Adrenal gland (tissue), 12 donors: ENCODE results near the gene COL6A2. TPM values are rescaled to one million over a fixed set of nuclear protein-coding genes. Genes with fewer than 3 reads are reported as not detected.

ENCODE experiments used
- DNase-seq, 7 donors: peaks; one replicate each; pipeline ENCODE4 v3.0.0-alpha.2; 2019 to 2020
- H3K27ac ChIP-seq, 5 donors: fragments of 200-600 bp; sonication (generic) in 4 of 5; 1 replicate in 3 of 5; 2 replicates in 2 of 5; pipeline versions ENCODE4 v1.5.1 to v1.8.0; 2016 to 2020; ENCODE audit warnings: mild to moderate bottlenecking in 1 of 5
- H3K27me3 ChIP-seq: fragments of 200-600 bp; 2 replicates; pipeline ENCODE4 v1.8.0; 2021
- H3K36me3 ChIP-seq, 2 donors: fragments of 200-600 bp; replicated peaks in 1 of 2; 1 replicate in 1 of 2; 2 replicates in 1 of 2; pipeline versions ENCODE4 v1.5.1 to v1.8.0; 2018 to 2022
- H3K4me1 ChIP-seq, 2 donors: fragments of 200-600 bp; replicated peaks in 1 of 2; 1 replicate in 1 of 2; 2 replicates in 1 of 2; pipeline versions ENCODE4 v1.5.1 to v1.8.0; 2018 to 2021
- H3K4me3 ChIP-seq, 4 donors: fragments of 200-600 bp; sonication (generic) in 3 of 4; one replicate each; pipeline ENCODE4 v1.5.1; 2016 to 2018
- H3K9me3 ChIP-seq, 3 donors: fragments of 200-600 bp; sonication (generic) in 1 of 3; replicated peaks in 1 of 3; 1 replicate in 2 of 3; 2 replicates in 1 of 3; pipeline versions ENCODE4 v1.5.1 to v1.8.0; 2016 to 2021
- POLR2A ChIP-seq, 2 donors: fragments of 450-650 bp; IDR thresholded peaks; one replicate each; pipeline ENCODE4 v1.6.1; 2017; ENCODE audit warnings: antibody characterized with exemption in 2 of 2, mild to moderate bottlenecking in 2 of 2, moderate library complexity in 1 of 2
- whole genome bisulfite sequencing, 4 donors: extraction: QIAGEN DNeasy Blood & Tissue Kit in 2 of 4; methylation state at CpG; one replicate each; pipeline versions ENCODE4 v1.1.5 to v1.1.7; 2013 to 2017; 5-methylcytosine and 5-hydroxymethylcytosine counted together
- intact Hi-C, 2 donors: fragments of 100-400 bp; cut with DNase I; formaldehyde crosslinking; loops; one replicate each; pipeline versions ENCODE4 v1.14.1 to v1.15.0; 2022 to 2023
- polyA plus RNA-seq, 3 donors: library from polyadenylated mRNA; stranded (reverse); fragments of 200-250 nt in 2 of 3; fragments of 350-450 nt in 1 of 3; fragmentation: Illumina TruSeq in 1 of 3; extraction: RNeasy Lipid Tissue Mini Kit (QIAGEN cat#74804) in 1 of 3; gene quantifications; one replicate each; pipeline ENCODE4 v1.2.3, GENCODE V29; 2013 to 2014
- total RNA-seq, 9 donors: library from RNA; depleted of rRNA in 4 of 9; stranded (reverse); fragments of >200 nt in 4 of 9; fragments of 120-200 nt in 1 of 9; fragmentation: NEBNext Ultra II Directional in 1 of 9; extraction: Animal tissue kit (Norgen Biotek cat#: 25700) in 1 of 9; gene quantifications; one replicate each; pipeline versions ENCODE4 v1.1.0 to v1.2.4, GENCODE V29; 2013 to 2023
- TF ChIP-seq, protein P1 (sequence below), 6 experiments: fragments of 450-650 bp in 4 of 6; fragments of 200-600 bp in 2 of 6; sonication (generic) in 1 of 6; IDR thresholded peaks; 1 replicate in 5 of 6; 2 replicates in 1 of 6; pipeline versions ENCODE4 v1.5.1 to v1.8.0; 2016 to 2021; ENCODE audit warnings: antibody characterized with exemption in 6 of 6, mild to moderate bottlenecking in 2 of 6, moderate library complexity in 1 of 6
- donor health status: healthy with polysubstance abuse.
- donor health status: Bipolar disorder and iron deficiency.
- donor health status: DM: yes; HTN: yes; CAD: no.
- donor health status: DM: no; HTN: no; CAD: no.
- donor health status: DM: no; HTN: no; CAD: no.
- donor health status: DM: yes; HTN: yes; CAD: no.

Gene COL6A2
- total and polyA plus RNA-seq, 12 donors: 19.0 to 543 (median 181) TPM

DNA sequence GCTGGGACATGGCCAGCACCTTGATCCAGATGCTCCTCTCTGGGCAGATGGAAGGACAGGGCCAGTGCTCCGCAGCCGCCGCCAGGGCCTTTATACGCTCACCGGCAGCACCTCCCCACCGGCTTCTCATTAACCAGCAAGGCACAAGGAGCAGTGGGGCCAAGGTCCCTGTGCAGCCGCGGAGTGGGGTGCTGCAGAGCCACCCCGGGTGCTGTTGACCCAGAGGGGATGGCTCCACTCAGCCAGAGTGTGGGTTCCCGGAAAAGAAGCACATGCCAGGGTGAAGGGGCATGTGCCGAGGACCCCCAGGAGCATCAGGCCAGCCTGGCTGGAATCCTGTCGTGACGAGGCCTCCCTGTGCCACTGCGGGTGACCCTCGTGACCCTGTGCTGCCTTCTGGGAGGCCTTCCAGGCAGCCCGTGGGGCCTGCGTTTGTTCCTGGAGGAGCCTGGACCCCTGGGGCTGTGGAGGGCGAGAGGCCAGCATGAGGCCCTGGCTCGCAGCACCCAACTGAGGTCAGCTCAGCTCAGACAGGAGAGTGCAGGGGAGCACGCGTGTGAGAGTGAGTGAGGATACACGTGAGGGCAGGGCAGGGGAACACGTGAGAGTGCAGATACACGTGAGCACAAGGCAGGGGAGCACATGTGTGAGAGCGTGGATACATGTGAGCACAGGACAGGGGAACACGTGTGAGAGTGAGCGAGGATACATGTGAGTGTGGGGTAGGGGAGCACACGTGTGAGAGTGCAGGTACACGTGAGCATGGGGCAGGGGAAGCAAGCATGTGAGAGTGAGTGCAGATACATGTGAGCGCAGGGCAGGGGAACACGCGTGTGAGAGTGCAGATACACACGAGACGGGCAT, 57.8 kb downstream of the COL6A2 start, which contains the start of gene FTCD:
FTCD (minus strand) TSS at position 66 of the 864 bp plus-strand sequence; CDS start at position 10, 56 bp downstream.
- H3K27ac ChIP-seq: no peak within 1 kb of the TSS
- no peaks in the 10 kb centered on the region for H3K27me3 ChIP-seq
- DNase-seq: peak in 3 of 7 donors; percentile 12 to 49 (median 16)
- H3K9me3 ChIP-seq: no peaks in the 10 kb centered on the region
- no peaks in the 10 kb centered on the region for H3K36me3 ChIP-seq
- peaks cover 11 to 12% of the 10 kb centered on the region in 2 donors for H3K4me1 ChIP-seq
- TF ChIP-seq, protein P1, sequence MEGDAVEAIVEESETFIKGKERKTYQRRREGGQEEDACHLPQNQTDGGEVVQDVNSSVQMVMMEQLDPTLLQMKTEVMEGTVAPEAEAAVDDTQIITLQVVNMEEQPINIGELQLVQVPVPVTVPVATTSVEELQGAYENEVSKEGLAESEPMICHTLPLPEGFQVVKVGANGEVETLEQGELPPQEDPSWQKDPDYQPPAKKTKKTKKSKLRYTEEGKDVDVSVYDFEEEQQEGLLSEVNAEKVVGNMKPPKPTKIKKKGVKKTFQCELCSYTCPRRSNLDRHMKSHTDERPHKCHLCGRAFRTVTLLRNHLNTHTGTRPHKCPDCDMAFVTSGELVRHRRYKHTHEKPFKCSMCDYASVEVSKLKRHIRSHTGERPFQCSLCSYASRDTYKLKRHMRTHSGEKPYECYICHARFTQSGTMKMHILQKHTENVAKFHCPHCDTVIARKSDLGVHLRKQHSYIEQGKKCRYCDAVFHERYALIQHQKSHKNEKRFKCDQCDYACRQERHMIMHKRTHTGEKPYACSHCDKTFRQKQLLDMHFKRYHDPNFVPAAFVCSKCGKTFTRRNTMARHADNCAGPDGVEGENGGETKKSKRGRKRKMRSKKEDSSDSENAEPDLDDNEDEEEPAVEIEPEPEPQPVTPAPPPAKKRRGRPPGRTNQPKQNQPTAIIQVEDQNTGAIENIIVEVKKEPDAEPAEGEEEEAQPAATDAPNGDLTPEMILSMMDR (IDR thresholded peaks at IDR 0.05): no peak
- TF ChIP-seq POLR2A (IDR thresholded peaks at IDR 0.05): no peak
- intact Hi-C loops: no loop called here
- 79 to 87% (median 80%) methylated on average over 28 to 34 of the region's 34 CpGs for WGBS, 4 donors
- no peak within 1 kb of the TSS for H3K4me3 ChIP-seq

DNA sequence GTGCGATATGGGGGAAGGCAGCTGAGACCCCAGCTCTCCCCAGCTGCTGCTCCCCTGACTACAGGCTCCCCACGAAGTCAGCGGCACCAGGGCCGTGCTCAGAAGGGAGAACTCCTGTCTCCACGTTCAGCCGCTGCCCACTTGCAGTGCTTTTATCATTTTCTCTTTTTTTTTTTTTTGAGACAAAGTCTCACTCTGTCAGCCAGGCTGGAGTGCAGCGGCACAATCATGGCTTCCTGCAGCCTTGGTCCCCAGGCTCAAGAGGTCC, 58.4 kb downstream of the COL6A2 start:
- 86 to 93% (median 90%) methylated on average over 7 of the region's 7 CpGs for WGBS, 4 donors
- H3K4me1 ChIP-seq: peaks cover 11 to 12% of the 10 kb centered on the region in 2 donors
- intact Hi-C loops: no loop called here
- H3K27ac ChIP-seq: no peak overlapping the region
- no peaks in the 10 kb centered on the region for H3K27me3 ChIP-seq
- no peaks in the 10 kb centered on the region for H3K36me3 ChIP-seq
- H3K9me3 ChIP-seq: no peaks in the 10 kb centered on the region
- TF ChIP-seq POLR2A (IDR thresholded peaks at IDR 0.05): no peak
- TF ChIP-seq, protein P1 (IDR thresholded peaks at IDR 0.05): no peak
- DNase-seq: no peak
- no peak overlapping the region for H3K4me3 ChIP-seq

DNA sequence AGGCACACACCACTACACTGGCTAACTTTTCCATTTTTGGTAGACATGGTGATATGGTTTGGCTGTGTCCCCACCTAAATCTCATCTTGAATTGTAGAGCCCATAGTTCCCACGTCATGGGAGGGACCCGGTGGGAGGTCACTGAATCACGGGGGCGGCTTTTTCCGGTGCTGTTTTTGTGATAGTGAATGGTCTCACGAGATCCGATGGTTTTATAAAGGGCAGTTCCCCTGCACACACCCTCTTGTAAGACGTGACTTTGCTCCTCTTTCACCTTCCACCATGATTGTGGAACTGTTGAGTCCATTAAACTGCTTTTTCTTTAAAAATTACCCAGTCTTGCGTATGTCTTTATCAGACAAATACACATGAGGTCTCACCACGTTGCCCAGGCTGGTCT, 58.8 kb downstream of the COL6A2 start:
- no peak for TF ChIP-seq POLR2A (IDR thresholded peaks at IDR 0.05)
- TF ChIP-seq, protein P1 (IDR thresholded peaks at IDR 0.05): no peak
- Histone ChIP-seq H3K4me1 (peaks cover 11 to 12% of the 10 kb centered on the region in 2 donors), H3K27me3 (no peaks in the 10 kb centered on the region), H3K4me3 (no peak overlapping the region), H3K9me3 (no peaks in the 10 kb centered on the region), H3K27ac (no peak overlapping the region), H3K36me3 (no peaks in the 10 kb centered on the region)
- peak in 2 of 7 donors; percentile 17 to 40 for DNase-seq
- WGBS, 4 donors: 82 to 90% (median 87%) methylated on average over 8 to 10 of the region's 10 CpGs
- intact Hi-C loops: no loop called here

DNA sequence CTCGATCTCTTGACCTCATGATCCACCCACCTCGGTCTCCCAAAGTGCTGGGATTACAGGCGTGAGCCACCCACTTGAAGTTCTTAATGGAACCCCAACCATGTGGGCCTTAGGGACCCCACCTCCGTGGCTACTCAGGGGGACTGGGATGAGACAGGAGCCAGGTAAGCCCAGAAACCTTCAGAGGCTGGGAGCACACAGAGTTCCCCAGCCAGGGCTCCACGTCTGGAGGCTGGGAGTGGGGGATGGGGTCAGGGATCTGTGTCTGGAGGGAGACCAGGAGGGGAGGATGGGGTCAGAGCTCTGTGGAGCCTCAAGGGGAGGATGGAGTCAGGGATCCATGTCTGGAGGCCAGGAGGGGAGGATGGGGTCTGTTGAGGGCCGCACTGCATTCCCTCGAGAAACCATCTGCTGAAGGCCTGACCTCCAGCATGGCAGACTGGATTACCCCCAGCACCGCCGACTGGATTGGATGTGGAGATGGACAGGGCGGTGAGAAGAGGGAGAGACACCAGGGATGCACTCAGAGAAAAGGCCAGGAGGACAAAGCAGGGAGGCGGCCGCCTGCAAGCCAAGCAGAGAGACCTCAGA, 59.6 kb downstream of the COL6A2 start:
- H3K4me3 ChIP-seq: no peak overlapping the region
- H3K27ac ChIP-seq: no peak overlapping the region
- TF ChIP-seq, protein P1 (IDR thresholded peaks at IDR 0.05): no peak
- TF ChIP-seq POLR2A (IDR thresholded peaks at IDR 0.05): no peak
- H3K36me3 ChIP-seq: no peaks in the 10 kb centered on the region
- H3K27me3 ChIP-seq: no peaks in the 10 kb centered on the region
- 87 to 93% (median 89%) methylated on average over 10 to 12 of the region's 12 CpGs for WGBS, 4 donors
- H3K9me3 ChIP-seq: no peaks in the 10 kb centered on the region
- H3K4me1 ChIP-seq: peaks cover 11 to 12% of the 10 kb centered on the region in 2 donors
- intact Hi-C loops: no loop called here
- DNase-seq: peak in 2 of 7 donors; percentile 13 to 38
